GM18505 (cell line): Measurements from ENCODE around the gene TOP3B.

Experiments
- ATAC-seq: cut with Tn5 transposase; IDR thresholded peaks from one replicate; pipeline ENCODE4 v1.9.1; 2021; ENCODE audit not compliant: unreplicated experiment
- POLR2A ChIP-seq: IDR thresholded peaks from 4 replicates; pipeline ENCODE4 v1.6.1; 2011; ENCODE audit warnings: borderline replicate concordance; ENCODE audit not compliant: insufficient read depth, insufficient read length; ENCODE audit errors: extremely low read depth

TOP3B gene

GRCh38 chr22:21936151-21936775 lies 46.3 kb downstream of the TOP3B start:
- no peak for ATAC-seq
- TF ChIP-seq POLR2A = no peak

- ATAC-seq = no peak
- no peak for TF ChIP-seq POLR2A
Measured at GRCh38 chr22:21933910-21934309, 48.7 kb downstream of the TOP3B start.

GRCh38 chr22:21933413-21933812 lies 49.2 kb downstream of the TOP3B start:
- no peak for TF ChIP-seq POLR2A
- no peak for ATAC-seq

- TF ChIP-seq POLR2A = no peak
- ATAC-seq = no peak
Measured at GRCh38 chr22:21932347-21932746, 50.2 kb downstream of the TOP3B start.

DNA sequence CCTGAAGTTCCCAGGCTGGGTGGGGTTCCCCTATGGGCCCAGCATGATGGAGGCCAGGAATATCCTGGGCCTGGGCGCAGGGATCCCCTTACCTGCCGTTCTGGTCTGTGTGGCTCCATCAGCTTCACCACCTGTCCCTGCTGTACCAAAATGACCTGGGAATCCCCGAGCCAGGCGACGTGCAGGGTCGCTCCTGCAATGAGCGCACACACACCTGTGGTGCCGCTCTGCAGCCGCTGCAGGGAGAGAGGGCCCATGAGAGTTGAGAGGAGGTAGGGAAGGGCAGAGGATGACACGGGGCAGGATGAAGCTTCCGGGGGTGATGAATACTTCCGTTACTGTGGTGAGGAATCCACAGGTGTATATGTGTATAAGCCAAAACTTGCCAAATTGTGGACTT lies 51.5 kb downstream of the TOP3B start:
- ATAC-seq = no peak
- no peak for TF ChIP-seq POLR2A

DNA sequence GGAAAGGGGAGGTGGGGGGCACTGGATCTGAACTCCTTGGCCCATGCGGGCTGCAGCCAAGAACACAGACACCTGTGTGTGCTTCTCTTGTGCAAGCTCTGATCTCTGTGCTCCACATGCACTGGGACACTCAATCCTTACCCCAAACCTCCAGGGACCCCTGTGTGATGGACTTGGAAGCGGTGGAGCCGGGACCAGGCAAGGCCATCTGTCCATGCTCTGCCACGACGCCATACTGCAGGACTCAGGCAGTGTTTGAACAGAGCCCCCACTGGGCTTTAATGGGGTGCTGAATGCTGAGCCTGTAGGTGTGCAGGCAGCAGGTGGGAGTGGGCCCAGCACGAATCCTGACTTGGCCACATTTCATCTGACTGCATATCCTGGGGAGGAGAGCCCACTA lies 53.3 kb downstream of the TOP3B start:
- no peak for ATAC-seq
- TF ChIP-seq POLR2A = no peak

DNA sequence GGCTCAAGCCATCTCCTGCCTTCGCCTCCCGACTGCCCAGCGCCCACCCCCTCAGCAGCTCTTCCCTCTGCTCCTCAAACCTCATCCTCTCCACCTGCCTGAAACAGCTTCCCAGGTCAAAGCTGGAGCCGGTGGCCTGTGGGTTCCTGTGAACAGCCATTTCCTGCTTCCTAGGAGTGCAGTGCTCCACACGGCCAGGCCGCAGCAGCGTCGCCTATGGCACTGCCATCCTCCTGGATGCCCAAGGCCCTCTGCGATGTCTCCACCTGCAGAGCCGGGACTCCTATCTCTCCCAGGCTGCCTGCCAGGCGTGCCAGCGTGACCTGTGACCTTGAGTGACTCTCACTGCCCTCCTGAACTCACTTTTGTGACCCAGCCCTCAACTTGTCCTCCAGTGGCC lies 54.5 kb downstream of the TOP3B start:
- TF ChIP-seq POLR2A = no peak

GRCh38 chr22:21927174-21927823 lies 55.3 kb downstream of the TOP3B start:
- no peak for TF ChIP-seq POLR2A
- ATAC-seq = no peak

More for the DNA sequence above, 54.5 kb downstream of the TOP3B start:
- ATAC-seq = no peak

DNA sequence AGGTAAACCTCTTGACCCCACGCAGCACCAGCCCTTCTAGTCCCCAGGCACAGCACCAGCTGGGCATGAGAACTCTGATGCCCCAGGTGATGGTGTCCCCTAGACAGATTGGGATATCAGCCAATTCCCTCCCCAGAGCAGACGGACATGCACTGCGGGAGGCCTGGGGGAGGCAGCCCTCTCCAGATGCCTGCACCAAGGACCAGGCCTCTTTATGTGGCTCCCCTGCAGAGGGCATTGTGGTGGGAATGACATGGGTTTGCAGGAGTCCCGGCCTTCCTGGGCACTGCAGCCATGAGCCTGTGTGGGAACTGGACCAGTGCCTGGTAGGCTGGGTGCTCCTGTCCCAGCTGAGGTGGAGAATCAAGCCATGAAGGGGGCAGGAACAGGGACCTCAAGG lies 55.9 kb downstream of the TOP3B start:
- no peak for TF ChIP-seq POLR2A
- no peak for ATAC-seq

- TF ChIP-seq POLR2A = no peak
- no peak for ATAC-seq
Measured at GRCh38 chr22:21923163-21923561, 59.4 kb downstream of the TOP3B start.

DNA sequence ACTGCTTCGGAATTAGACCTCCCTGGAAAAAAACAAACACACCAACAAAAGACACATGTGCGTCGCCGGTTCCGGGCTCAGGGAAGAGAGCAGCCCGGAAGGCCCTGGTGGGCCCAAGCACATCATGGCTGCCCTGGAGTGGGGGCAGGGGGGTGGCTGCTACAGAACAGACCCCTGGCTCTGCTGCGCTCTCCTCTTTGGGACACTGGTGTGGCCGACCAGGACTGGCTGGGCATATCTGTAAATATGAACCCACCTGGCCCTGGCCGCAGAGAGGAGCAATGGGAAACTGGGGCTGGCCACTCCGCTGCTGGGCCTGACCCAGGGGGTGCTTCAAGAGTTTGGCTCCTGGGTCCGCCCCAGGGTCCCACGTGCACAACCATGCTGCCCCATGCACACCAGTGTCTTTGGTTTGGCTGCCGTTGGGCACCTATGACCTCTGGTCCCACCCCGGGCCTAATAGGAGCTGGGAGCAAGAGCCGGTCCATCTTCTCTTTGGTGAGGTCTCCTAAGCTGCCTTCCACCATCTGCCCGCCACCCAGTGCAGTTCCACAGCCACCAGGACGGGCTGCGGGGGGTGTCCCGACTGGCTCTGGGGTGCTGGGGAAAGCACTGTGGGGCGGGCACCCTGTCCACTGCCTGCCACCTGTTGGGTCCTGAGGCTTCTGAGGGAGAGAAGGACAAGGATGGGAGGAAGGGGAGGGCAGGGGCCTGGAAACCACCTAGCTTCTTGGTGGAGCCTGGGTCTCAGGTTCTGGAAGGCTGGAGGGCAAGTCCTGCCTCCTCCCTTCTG lies 60.0 kb downstream of the TOP3B start:
- ATAC-seq = no peak
- TF ChIP-seq POLR2A = no peak

DNA sequence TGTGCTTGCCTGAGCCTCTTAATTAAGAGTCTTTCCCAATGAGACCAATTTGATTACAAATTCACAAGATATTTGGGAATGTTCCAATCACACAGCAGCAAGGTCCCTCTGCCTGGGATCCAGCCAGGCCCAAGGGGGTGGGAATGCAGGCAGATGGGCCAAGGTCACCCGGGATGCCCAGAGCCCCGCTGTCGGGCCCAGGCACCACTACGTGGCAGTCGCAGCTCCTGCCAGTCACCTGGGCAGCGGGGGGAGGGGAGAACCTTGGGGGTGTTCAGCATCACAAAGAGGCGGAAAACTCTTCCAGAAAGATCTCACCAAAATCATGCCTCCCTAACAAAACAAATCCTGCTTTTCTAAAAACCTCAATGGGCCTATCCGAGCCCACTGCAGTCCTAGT lies 60.9 kb downstream of the TOP3B start:
- ATAC-seq = no peak
- TF ChIP-seq POLR2A = no peak

DNA sequence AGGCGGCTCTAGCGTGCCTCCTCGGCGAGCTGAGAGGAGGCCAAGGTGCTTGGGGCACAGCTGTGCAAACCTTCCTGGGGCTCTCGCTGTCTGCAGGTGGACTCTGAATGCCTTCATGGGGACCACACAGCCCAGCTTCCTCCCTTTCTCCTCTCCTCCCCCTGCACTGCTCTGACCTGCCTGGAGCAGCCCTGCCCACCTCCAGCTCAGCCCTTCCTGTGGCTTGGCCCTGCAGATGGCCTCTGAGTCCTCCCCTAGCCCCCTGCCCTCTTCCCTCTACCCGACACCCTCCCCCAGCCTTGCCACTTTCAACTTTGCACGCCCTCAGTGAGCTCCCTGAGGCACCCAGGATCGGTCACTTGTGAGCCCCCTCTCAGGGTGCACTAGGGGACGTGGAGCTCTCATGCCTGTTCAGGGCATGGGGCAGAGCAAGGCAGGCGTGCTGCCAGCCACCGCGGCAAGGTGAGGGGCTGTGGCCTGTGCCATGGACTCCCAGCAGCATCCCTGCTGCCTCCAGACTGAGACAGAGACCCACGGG lies 61.3 kb downstream of the TOP3B start:
- no peak for ATAC-seq

More for the DNA sequence above, 61.3 kb downstream of the TOP3B start:
- no peak for TF ChIP-seq POLR2A
